Loucy (cell line): ENCODE data around the gene PGAM5.

Experiments used
- H2AFZ ChIP-seq: fragments of 200-600 bp; sonication (generic); 2 replicates; pipeline ENCODE4 v1.6.0; 2016; ENCODE audit warnings: antibody characterized with exemption, mild to moderate bottlenecking, low read length, moderate library complexity
- H3F3A ChIP-seq: fragments of 200-600 bp; 2 replicates; pipeline ENCODE4 v1.6.0; 2016; ENCODE audit warnings: antibody characterized with exemption, low read depth, mild to moderate bottlenecking
- H3K27me3 ChIP-seq: fragments of 200-600 bp; sonication (generic); 2 replicates; pipeline ENCODE4 v1.6.1; 2014; ENCODE audit warnings: low read length, mild to moderate bottlenecking; ENCODE audit not compliant: insufficient read depth, poor library complexity, severe bottlenecking
- H3K36me3 ChIP-seq: fragments of 200-600 bp; sonication (generic); 2 replicates; pipeline ENCODE4 v1.6.1; 2016; ENCODE audit warnings: low read length; ENCODE audit not compliant: insufficient read depth
- H3K4me1 ChIP-seq: fragments of 200-600 bp; sonication (generic); 2 replicates; pipeline ENCODE4 v1.5.1; 2014; ENCODE audit warnings: low read length, mild to moderate bottlenecking; ENCODE audit not compliant: insufficient read depth, poor library complexity, severe bottlenecking
- H3K4me2 ChIP-seq: fragments of 200-600 bp; sonication (generic); 2 replicates; pipeline ENCODE4 v1.6.0; 2014; ENCODE audit warnings: antibody characterized with exemption, low read length, low read depth, mild to moderate bottlenecking; ENCODE audit not compliant: poor library complexity, severe bottlenecking
- H3K4me3 ChIP-seq: fragments of 200-600 bp; sonication (generic); 2 replicates; pipeline ENCODE4 v1.5.1; 2014; ENCODE audit warnings: low read length, mild to moderate bottlenecking, mixed read lengths; ENCODE audit not compliant: poor library complexity, severe bottlenecking
- H3K79me2 ChIP-seq: fragments of 200-600 bp; sonication (generic); 2 replicates; pipeline ENCODE4 v1.6.1; 2014; ENCODE audit warnings: low read length; ENCODE audit not compliant: insufficient read depth
- H3K9ac ChIP-seq: fragments of 200-600 bp; sonication (generic); 2 replicates; pipeline ENCODE4 v1.6.0; 2014; ENCODE audit warnings: mild to moderate bottlenecking, low read depth, low read length, moderate library complexity; ENCODE audit not compliant: poor library complexity, severe bottlenecking
- H3K9me2 ChIP-seq: fragments of 200-600 bp; sonication (generic); replicated peaks from 2 replicates; pipeline ENCODE4 v1.6.1; 2016; ENCODE audit warnings: low read depth, low read length, mixed read lengths
- H3K9me3 ChIP-seq: fragments of 200-600 bp; sonication (generic); 2 replicates; pipeline ENCODE4 v1.6.1; 2014; ENCODE audit warnings: mild to moderate bottlenecking, antibody characterized with exemption, low read length, low read depth; ENCODE audit not compliant: insufficient read depth
- H4K20me1 ChIP-seq: fragments of 200-600 bp; sonication (generic); 2 replicates; pipeline ENCODE4 v1.6.0; 2014; ENCODE audit warnings: antibody characterized with exemption, low read length, mild to moderate bottlenecking; ENCODE audit not compliant: insufficient read depth, poor library complexity, severe bottlenecking
- EZH2phosphoT487 ChIP-seq: fragments of 200-600 bp; IDR thresholded peaks from 2 replicates; pipeline ENCODE4 v1.6.1; 2018; ENCODE audit warnings: antibody characterized with exemption, mild to moderate bottlenecking, moderate library complexity, borderline replicate concordance
- TF ChIP-seq, protein P1 (sequence below): fragments of 200-600 bp; sonication (generic); conservative IDR thresholded peaks from 2 replicates; pipeline ENCODE4 v1.5.1; 2014; ENCODE audit warnings: mild to moderate bottlenecking, antibody characterized with exemption, low read length

The PGAM5 gene

GRCh38 chr12:132729541-132730320 lies 19.1 kb downstream of the PGAM5 start:
- Histone ChIP-seq H3K9me2 (no peaks in the 10 kb centered on the region), H3K9me3 (no peaks in the 10 kb centered on the region), H3K4me2 (no peak overlapping the region), H3F3A (peaks cover 10% of the 10 kb centered on the region; the same call in 1 of the 2 replicates), H3K9ac (no peak overlapping the region), H2AFZ (no peak overlapping the region), H4K20me1 (no peaks in the 10 kb centered on the region), H3K27me3 (no peaks in the 10 kb centered on the region), H3K4me3 (no peak overlapping the region), H3K36me3 (peaks cover 66% of the 10 kb centered on the region; the same call in 1 of the 2 replicates), H3K79me2 (no peaks in the 10 kb centered on the region), H3K4me1 (no peaks in the 10 kb centered on the region)
- TF ChIP-seq, protein P1, sequence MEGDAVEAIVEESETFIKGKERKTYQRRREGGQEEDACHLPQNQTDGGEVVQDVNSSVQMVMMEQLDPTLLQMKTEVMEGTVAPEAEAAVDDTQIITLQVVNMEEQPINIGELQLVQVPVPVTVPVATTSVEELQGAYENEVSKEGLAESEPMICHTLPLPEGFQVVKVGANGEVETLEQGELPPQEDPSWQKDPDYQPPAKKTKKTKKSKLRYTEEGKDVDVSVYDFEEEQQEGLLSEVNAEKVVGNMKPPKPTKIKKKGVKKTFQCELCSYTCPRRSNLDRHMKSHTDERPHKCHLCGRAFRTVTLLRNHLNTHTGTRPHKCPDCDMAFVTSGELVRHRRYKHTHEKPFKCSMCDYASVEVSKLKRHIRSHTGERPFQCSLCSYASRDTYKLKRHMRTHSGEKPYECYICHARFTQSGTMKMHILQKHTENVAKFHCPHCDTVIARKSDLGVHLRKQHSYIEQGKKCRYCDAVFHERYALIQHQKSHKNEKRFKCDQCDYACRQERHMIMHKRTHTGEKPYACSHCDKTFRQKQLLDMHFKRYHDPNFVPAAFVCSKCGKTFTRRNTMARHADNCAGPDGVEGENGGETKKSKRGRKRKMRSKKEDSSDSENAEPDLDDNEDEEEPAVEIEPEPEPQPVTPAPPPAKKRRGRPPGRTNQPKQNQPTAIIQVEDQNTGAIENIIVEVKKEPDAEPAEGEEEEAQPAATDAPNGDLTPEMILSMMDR, result no peak
- TF ChIP-seq EZH2phosphoT487, result no peak

DNA sequence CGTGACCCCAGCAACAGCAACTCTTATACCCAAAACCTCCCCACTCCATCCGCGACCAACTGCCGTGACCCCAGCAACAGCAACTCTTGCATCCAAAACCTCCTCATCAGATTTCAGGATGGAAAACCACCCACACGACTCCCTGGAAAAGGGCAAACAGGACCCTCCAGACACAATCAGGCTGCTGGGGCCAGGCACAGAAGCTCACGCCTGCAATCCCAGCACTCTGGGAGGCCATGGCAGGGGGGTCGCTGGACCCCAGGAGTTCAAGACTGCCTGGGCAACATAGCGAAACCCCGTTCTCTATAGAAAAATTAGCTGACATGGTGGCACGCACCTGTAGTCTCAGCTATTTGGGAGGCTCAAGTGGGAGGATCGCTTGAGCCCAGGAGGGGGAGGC lies 19.7 kb downstream of the PGAM5 start:
- no peaks in the 10 kb centered on the region for H3K9me2 ChIP-seq
- H3K79me2 ChIP-seq, result no peaks in the 10 kb centered on the region
- H3K4me3 ChIP-seq, result no peak overlapping the region
- no peak overlapping the region for H2AFZ ChIP-seq
- H3K9me3 ChIP-seq, result no peaks in the 10 kb centered on the region
- H3K9ac ChIP-seq, result no peak overlapping the region
- peaks cover 67% of the 10 kb centered on the region; the same call in 1 of the 2 replicates for H3K36me3 ChIP-seq
- no peaks in the 10 kb centered on the region for H3K27me3 ChIP-seq
- H3K4me2 ChIP-seq, result no peak overlapping the region
- TF ChIP-seq, protein P1, result no peak
- TF ChIP-seq EZH2phosphoT487, result no peak
- no peaks in the 10 kb centered on the region for H4K20me1 ChIP-seq
- H3F3A ChIP-seq, result peaks cover 10% of the 10 kb centered on the region; the same call in 1 of the 2 replicates
- no peaks in the 10 kb centered on the region for H3K4me1 ChIP-seq

GRCh38 chr12:132731574-132731973 lies 20.9 kb downstream of the PGAM5 start:
- Histone ChIP-seq H2AFZ (no peak overlapping the region), H3K4me1 (no peaks in the 10 kb centered on the region), H3K4me3 (no peak overlapping the region), H3K4me2 (no peak overlapping the region), H3K9me2 (no peaks in the 10 kb centered on the region), H3K79me2 (no peaks in the 10 kb centered on the region), H3F3A (peaks cover 10% of the 10 kb centered on the region; the same call in 1 of the 2 replicates), H4K20me1 (no peaks in the 10 kb centered on the region), H3K27me3 (no peaks in the 10 kb centered on the region), H3K9me3 (no peaks in the 10 kb centered on the region), H3K9ac (no peak overlapping the region), H3K36me3 (peaks cover 68% of the 10 kb centered on the region; the same call in 1 of the 2 replicates)
- TF ChIP-seq, protein P1, result no peak
- TF ChIP-seq EZH2phosphoT487, result no peak
